ENCODE results near the gene FXR2.

DNA sequence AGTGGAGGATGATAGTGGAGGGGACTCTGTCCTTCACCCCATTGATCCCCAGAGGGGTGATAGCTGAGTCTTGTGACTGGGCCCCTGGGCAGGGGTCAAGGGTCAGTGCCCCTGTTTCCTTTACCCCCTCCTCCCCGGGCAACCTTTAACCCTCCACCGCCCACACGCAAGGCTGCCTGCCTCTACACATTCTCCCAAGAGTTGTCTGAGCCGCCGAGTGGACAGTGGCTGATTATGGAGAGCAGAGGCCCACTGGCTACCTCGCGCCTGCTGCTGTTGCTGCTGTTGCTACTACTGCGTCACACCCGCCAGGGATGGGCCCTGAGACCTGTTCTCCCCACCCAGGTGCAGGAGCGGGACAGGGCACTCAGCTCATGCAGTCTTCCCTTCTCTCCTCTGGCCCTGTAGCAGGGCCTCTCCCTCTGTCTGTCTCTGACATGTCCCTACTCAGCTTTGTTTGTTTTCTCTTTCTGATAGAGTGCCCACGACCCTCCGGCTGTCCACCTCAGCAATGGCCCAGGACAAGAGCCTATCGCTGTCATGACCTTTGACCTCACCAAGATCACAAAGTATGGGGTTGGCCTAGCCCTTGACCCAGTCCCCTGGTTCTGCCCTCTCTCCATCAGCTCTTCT, 15.4 kb upstream of the FXR2 start, which contains the start of gene SHBG:
- TF ChIP-seq, protein P1, sequence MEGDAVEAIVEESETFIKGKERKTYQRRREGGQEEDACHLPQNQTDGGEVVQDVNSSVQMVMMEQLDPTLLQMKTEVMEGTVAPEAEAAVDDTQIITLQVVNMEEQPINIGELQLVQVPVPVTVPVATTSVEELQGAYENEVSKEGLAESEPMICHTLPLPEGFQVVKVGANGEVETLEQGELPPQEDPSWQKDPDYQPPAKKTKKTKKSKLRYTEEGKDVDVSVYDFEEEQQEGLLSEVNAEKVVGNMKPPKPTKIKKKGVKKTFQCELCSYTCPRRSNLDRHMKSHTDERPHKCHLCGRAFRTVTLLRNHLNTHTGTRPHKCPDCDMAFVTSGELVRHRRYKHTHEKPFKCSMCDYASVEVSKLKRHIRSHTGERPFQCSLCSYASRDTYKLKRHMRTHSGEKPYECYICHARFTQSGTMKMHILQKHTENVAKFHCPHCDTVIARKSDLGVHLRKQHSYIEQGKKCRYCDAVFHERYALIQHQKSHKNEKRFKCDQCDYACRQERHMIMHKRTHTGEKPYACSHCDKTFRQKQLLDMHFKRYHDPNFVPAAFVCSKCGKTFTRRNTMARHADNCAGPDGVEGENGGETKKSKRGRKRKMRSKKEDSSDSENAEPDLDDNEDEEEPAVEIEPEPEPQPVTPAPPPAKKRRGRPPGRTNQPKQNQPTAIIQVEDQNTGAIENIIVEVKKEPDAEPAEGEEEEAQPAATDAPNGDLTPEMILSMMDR (IDR thresholded peaks at IDR 0.05), result no peak
- TF ChIP-seq POLR2A (IDR thresholded peaks at IDR 0.05), result no peak

Data from esophagus squamous epithelium (tissue), 4 donors.